Heart left ventricle (tissue), 16 donors: ENCODE results near the gene ARAP1. TPM values are rescaled to one million over a fixed set of nuclear protein-coding genes. Genes with fewer than 3 reads are reported as not detected.

Experiments used
- ATAC-seq, 4 donors: fragments of 200-7000 bp; cut with Tn5 transposase; one replicate each; pipeline ENCODE4 v1.9.1; 2020 to 2022; ENCODE audit warnings: moderate library complexity in 4 of 4, mild to moderate bottlenecking in 3 of 4, moderate number of reproducible peaks in 1 of 4
- DNase-seq, 5 donors: peaks; one replicate each; pipeline ENCODE4 v3.0.0-alpha.2; 2020
- H3K27ac ChIP-seq, 12 donors: fragments of 200-600 bp; sonication (generic) in 4 of 12; one replicate each; pipeline versions ENCODE4 v1.5.0 to v1.8.0; 2016 to 2022; ENCODE audit warnings: mild to moderate bottlenecking in 2 of 12
- H3K27me3 ChIP-seq, 9 donors: fragments of 200-600 bp; sonication (generic) in 2 of 9; one replicate each; pipeline versions ENCODE4 v1.5.1 to v1.8.0; 2016 to 2022; ENCODE audit warnings: mild to moderate bottlenecking in 3 of 9
- H3K36me3 ChIP-seq, 9 donors: fragments of 200-600 bp; sonication (generic) in 2 of 9; one replicate each; pipeline versions ENCODE4 v1.5.0 to v1.8.0; 2018 to 2022; ENCODE audit warnings: mild to moderate bottlenecking in 2 of 9
- H3K4me1 ChIP-seq, 12 donors: fragments of 200-600 bp; sonication (generic) in 4 of 12; one replicate each; pipeline versions ENCODE4 v1.5.0 to v1.8.0; 2016 to 2022; ENCODE audit warnings: mild to moderate bottlenecking in 3 of 12
- H3K4me3 ChIP-seq, 12 donors: fragments of 200-600 bp; sonication (generic) in 4 of 12; one replicate each; pipeline versions ENCODE4 v1.5.0 to v1.8.0; 2017 to 2022; ENCODE audit warnings: mild to moderate bottlenecking in 9 of 12, moderate library complexity in 4 of 12
- H3K9me3 ChIP-seq, 12 donors: fragments of 200-600 bp; sonication (generic) in 4 of 12; one replicate each; pipeline versions ENCODE4 v1.5.0 to v1.8.0; 2016 to 2022; ENCODE audit warnings: mild to moderate bottlenecking in 1 of 12
- CTCF ChIP-seq, 12 donors: fragments of 200-600 bp; sonication (generic) in 4 of 12; IDR thresholded peaks; one replicate each; pipeline versions ENCODE4 v1.5.0 to v1.8.0; 2018 to 2022; ENCODE audit warnings: antibody characterized with exemption in 12 of 12, mild to moderate bottlenecking in 5 of 12
- POLR2A ChIP-seq, 2 donors: fragments of 450-650 bp; IDR thresholded peaks; one replicate each; pipeline ENCODE4 v1.6.1; 2017; ENCODE audit warnings: antibody characterized with exemption in 2 of 2, mild to moderate bottlenecking in 2 of 2, moderate library complexity in 2 of 2
- WGBS, 4 donors: extraction: QIAGEN DNeasy Blood & Tissue Kit in 2 of 4; methylation state at CpG; one replicate each; pipeline versions ENCODE4 v1.1.5 to v1.1.7; 2013 to 2018; 5-methylcytosine and 5-hydroxymethylcytosine counted together
- intact Hi-C, 10 donors: fragments of 100-400 bp; cut with DNase I; formaldehyde crosslinking; loops; one replicate each; pipeline versions ENCODE4 v1.11.1 to v1.14.2; 2022
- polyA plus RNA-seq, 2 donors: library from polyadenylated mRNA; stranded (reverse); fragments of 200-250 nt; gene quantifications; one replicate each; pipeline ENCODE4 v1.2.3, GENCODE V29; 2013
- total RNA-seq, 9 donors: library from RNA; depleted of rRNA in 2 of 9; stranded (reverse); fragments of >200 nt in 2 of 9; fragmentation: NEBNext Ultra II Directional in 3 of 9; extraction: Animal tissue kit (Norgen Biotek cat#: 25700) in 3 of 9; gene quantifications; one replicate each; pipeline versions ENCODE4 v1.1.0 to v1.2.4, GENCODE V29; 2016 to 2023
- donor health status: ischemic (EF 13 %, LVEDD 7.1; RV severe dilation, severe dysfunction).
- donor health status: healthy with polysubstance abuse.
- donor health status: DM: no; HTN: yes; CAD: no.
- donor health status: DM: no; HTN: no; CAD: no.
- donor health status: ischemic (EF 25% LVEDD 6.9; RV normal size, moderate dysfunction).
- donor health status: ischemic (EF 25% LVEDD 5.7; RV mildly dilated, moderate dysfunction).
- donor health status: healthy.
- donor health status: DM: yes; HTN: yes; CAD: no.
- donor health status: ischemic (EF 35%, LVEDD 5.7; RV mildly dilated, moderate dysfunction).
- donor health status: nonischemic (EF 11% LVEDD 7.7; RV severe dilation, severe dysfunction).
- donor health status: DM: yes; HTN: yes; CAD: no.
- donor health status: PGD.
- donor health status: ischemic (EF 29% LVEDD 5.4; RV normal size, mild dysfunction).
- donor health status: nonischemic (EF 23%, LVEDD 6.1; RV moderate dilation, normal function).

ARAP1 gene
- total and polyA plus RNA-seq, 11 donors, result 35.4 to 116 (median 43.6) TPM

GRCh38 chr11:72782081-72782920 lies 30.1 kb upstream of the ARAP1 start:
- intact Hi-C loops, result loop anchor here in 1 of 10 donors (5.0 kb wide), 1 partner anchor 40 kb away; no protein-coding TSS in a partner anchor
- TF ChIP-seq CTCF (IDR thresholded peaks at IDR 0.05) (no peak), POLR2A (IDR thresholded peaks at IDR 0.05) (no peak)
- DNase-seq, result no peak
- 52 to 62% (median 58%) methylated on average over 12 to 14 of the region's 14 CpGs for WGBS, 4 donors
- Histone ChIP-seq H3K27me3 (no peaks in the 10 kb centered on the region), H3K4me3 (peak overlapping the region in 11 of 12 donors; percentile 42 to 86 (median 65)), H3K9me3 (no peaks in the 10 kb centered on the region), H3K36me3 (no peaks in the 10 kb centered on the region), H3K4me1 (peaks cover 0 to 36% (median 24%) of the 10 kb centered on the region in 12 donors), H3K27ac (peak overlapping the region in 1 of 12 donors; percentile 67)
- no peak for ATAC-seq

- peak overlapping the region; percentile 44 to 86 (median 65) for H3K4me3 ChIP-seq
- intact Hi-C loops, result loop anchor here in 1 of 10 donors (5.0 kb wide), 1 partner anchor 39 kb away; no protein-coding TSS in a partner anchor
- no peak for TF ChIP-seq CTCF (IDR thresholded peaks at IDR 0.05)
- TF ChIP-seq POLR2A (IDR thresholded peaks at IDR 0.05), result no peak
- ATAC-seq (peak in 3 of 4 donors; percentile 23 to 45 (median 27)), DNase-seq (peak in 1 of 5 donors; percentile 52)
- H3K4me1 ChIP-seq, result peaks cover 0 to 40% (median 30%) of the 10 kb centered on the region in 12 donors
- H3K27ac ChIP-seq, result peak overlapping the region in 3 of 12 donors; percentile 23 to 67 (median 45)
- no peaks in the 10 kb centered on the region for H3K27me3 ChIP-seq
- H3K9me3 ChIP-seq, result no peaks in the 10 kb centered on the region
- no peaks in the 10 kb centered on the region for H3K36me3 ChIP-seq
- 0 to 7% (median 2%) methylated on average over 3 to 89 of the region's 89 CpGs for WGBS, 4 donors
Measured at GRCh38 chr11:72781313-72782080, 29.3 kb upstream of the ARAP1 start.

DNA sequence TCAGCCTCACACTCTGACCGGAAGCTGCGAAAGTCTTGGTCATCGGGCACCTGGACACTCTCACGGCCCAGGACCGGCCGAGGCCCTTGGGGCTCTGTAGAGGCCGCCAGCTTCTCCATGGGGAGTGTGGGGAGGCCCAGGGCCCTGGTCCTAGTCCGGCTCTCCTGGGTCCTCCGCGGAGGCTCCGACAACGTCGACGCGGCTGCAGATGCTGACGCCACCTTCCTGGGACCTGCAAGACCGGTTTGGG lies 28.8 kb upstream of the ARAP1 start:
- WGBS, 4 donors, result 30 to 37% (median 31%) methylated on average over 17 of the region's 17 CpGs; no CpG with 5 or more reads in 1 of the 4 donors
- H3K36me3 ChIP-seq, result no peaks in the 10 kb centered on the region
- H3K27ac ChIP-seq, result peak overlapping the region in 3 of 12 donors; percentile 23 to 67 (median 45)
- H3K4me3 ChIP-seq, result peak overlapping the region; percentile 44 to 86 (median 65)
- TF ChIP-seq CTCF (IDR thresholded peaks at IDR 0.05) (no peak), POLR2A (IDR thresholded peaks at IDR 0.05) (no peak)
- no peak for DNase-seq
- no peak for ATAC-seq
- no peaks in the 10 kb centered on the region for H3K27me3 ChIP-seq
- H3K9me3 ChIP-seq, result no peaks in the 10 kb centered on the region
- peaks cover 0 to 45% (median 31%) of the 10 kb centered on the region in 12 donors for H3K4me1 ChIP-seq
- intact Hi-C loops, result loop anchor here in 1 of 10 donors (5.0 kb wide), 1 partner anchor 39 kb away; no protein-coding TSS in a partner anchor
